ENCODE results near the gene MGAT1. TPM values are rescaled to one million over a fixed set of nuclear protein-coding genes. Genes with fewer than 3 reads are reported as not detected.
"Not testable (repeated sequence)": the region's sequence is repeated elsewhere in the genome, so short reads cannot be mapped to it uniquely, and the experiment has no call there.

The MGAT1 gene
- total and polyA plus RNA-seq, 9 donors = 52.1 to 100 (median 82.4) TPM

DNA sequence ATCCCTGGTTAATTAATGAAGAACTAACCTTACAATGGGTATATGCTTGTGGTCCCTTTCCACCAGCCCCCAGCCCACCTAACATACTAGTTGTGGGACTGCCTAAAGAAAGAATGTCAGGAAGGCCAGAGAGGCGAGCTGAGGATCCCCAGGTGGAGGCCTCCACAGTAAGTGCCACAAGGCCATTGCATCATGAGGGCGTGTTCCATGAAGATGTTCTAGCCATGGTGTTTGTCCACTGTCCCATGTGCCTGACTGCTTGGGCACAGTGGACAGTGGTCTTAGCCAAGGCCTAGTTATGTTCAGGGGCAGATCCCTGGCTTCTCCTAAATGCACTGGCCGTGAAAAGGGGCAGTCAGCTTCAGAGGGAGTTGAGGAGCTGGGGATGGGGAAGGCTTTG is 37.3 kb upstream of the MGAT1 start:
- H3K9me3 ChIP-seq (replicated peaks; ENCODE audit: control insufficient read depth, low read depth, low read length) = peaks cover 4% of the 10 kb centered on the region
- 85% methylated on average over 3 of the region's 3 CpGs for WGBS (ENCODE audit: insufficient coverage)
- no peak overlapping the region for H3K4me3 ChIP-seq (ENCODE audit: low read length)
- no peak for DNase-seq
- H3K4me1 ChIP-seq (ENCODE audit: control insufficient read depth, insufficient read depth, low read length) = no peaks in the 10 kb centered on the region
- no peaks in the 10 kb centered on the region for H3K27me3 ChIP-seq (ENCODE audit: control insufficient read depth, insufficient read depth, low read length)
- peaks cover 11% of the 10 kb centered on the region for H3K36me3 ChIP-seq (ENCODE audit: control insufficient read depth, insufficient read depth, low read length)
- H3K27ac ChIP-seq (ENCODE audit: low read length) = no peak overlapping the region

- no peak for DNase-seq
- H3K9me3 ChIP-seq (replicated peaks; ENCODE audit: control insufficient read depth, low read depth, low read length) = peaks cover 4% of the 10 kb centered on the region
- WGBS (ENCODE audit: insufficient coverage) = 90% methylated on average over 2 of the region's 2 CpGs
- H3K4me1 ChIP-seq (ENCODE audit: control insufficient read depth, insufficient read depth, low read length) = no peaks in the 10 kb centered on the region
- peaks cover 18% of the 10 kb centered on the region for H3K36me3 ChIP-seq (ENCODE audit: control insufficient read depth, insufficient read depth, low read length)
- H3K4me3 ChIP-seq (ENCODE audit: low read length) = no peak overlapping the region
- no peaks in the 10 kb centered on the region for H3K27me3 ChIP-seq (ENCODE audit: control insufficient read depth, insufficient read depth, low read length)
- no peak overlapping the region for H3K27ac ChIP-seq (ENCODE audit: low read length)
Measured at GRCh38 chr5:180839227-180839626, 36.6 kb upstream of the MGAT1 start.

DNA sequence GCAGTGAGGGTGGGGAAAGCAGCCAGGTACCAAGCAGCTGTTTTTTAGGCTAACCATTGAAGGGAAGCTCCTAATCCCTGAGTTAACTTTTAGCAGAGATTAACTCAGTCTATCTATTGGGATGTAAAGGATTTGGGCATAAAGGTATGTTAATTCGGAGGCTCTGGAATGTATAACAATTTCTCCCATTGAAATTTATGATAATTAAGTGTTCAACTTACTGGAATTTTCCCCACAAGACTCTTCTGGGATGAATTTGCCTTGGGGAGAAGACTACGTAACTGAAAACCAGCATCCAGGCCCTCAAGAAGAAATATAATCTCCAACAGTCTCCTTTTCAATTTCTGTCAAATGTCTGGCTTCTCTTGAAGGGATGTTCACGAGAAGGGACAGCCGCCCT is 34.9 kb upstream of the MGAT1 start:
- WGBS (ENCODE audit: insufficient coverage) = 85% methylated on average over 3 of the region's 4 CpGs
- H3K9me3 ChIP-seq (replicated peaks; ENCODE audit: control insufficient read depth, low read depth, low read length) = peaks cover 4% of the 10 kb centered on the region
- peaks cover 19% of the 10 kb centered on the region for H3K36me3 ChIP-seq (ENCODE audit: control insufficient read depth, insufficient read depth, low read length)
- H3K4me3 ChIP-seq (ENCODE audit: low read length) = no peak overlapping the region
- H3K27me3 ChIP-seq (ENCODE audit: control insufficient read depth, insufficient read depth, low read length) = no peaks in the 10 kb centered on the region
- H3K4me1 ChIP-seq (ENCODE audit: control insufficient read depth, insufficient read depth, low read length) = peaks cover 5% of the 10 kb centered on the region
- no peak for DNase-seq
- H3K27ac ChIP-seq (ENCODE audit: low read length) = no peak overlapping the region

DNA sequence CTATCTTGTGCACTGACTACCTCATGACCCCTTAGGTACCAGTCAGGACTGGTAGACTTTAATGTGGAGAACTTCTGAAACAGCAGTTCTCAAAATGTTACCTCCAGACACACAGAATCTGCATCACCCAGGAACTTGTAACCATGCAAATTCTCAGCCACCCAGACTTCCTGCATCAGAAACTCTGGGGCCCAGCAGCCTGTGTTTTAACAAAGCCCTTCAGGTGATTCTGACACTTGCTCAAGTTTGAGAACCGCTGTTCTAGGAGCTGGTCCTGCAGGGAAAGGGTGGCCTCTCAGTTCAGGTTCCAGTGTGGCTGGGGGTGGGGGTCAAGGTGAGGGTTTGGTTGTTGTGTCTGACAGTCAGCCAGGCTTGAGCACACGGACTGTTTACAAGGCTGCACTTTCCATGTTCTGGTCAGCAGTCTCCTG is 30.0 kb upstream of the MGAT1 start:
- Histone ChIP-seq H3K36me3 (ENCODE audit: control insufficient read depth, insufficient read depth, low read length) (peaks cover 26% of the 10 kb centered on the region), H3K9me3 (replicated peaks; ENCODE audit: control insufficient read depth, low read depth, low read length) (peaks cover 12% of the 10 kb centered on the region), H3K27me3 (ENCODE audit: control insufficient read depth, insufficient read depth, low read length) (no peaks in the 10 kb centered on the region), H3K4me3 (ENCODE audit: low read length) (no peak overlapping the region), H3K27ac (ENCODE audit: low read length) (no peak overlapping the region), H3K4me1 (ENCODE audit: control insufficient read depth, insufficient read depth, low read length) (peaks cover 22% of the 10 kb centered on the region)
- 77% methylated on average over 1 of the region's 2 CpGs for WGBS (ENCODE audit: insufficient coverage)
- DNase-seq = no peak

- no peaks in the 10 kb centered on the region for H3K27me3 ChIP-seq (ENCODE audit: control insufficient read depth, insufficient read depth, low read length)
- H3K27ac ChIP-seq (ENCODE audit: low read length) = peak overlapping the region; percentile 97
- H3K4me3 ChIP-seq (ENCODE audit: low read length) = peak overlapping the region; percentile 74
- H3K9me3 ChIP-seq (replicated peaks; ENCODE audit: control insufficient read depth, low read depth, low read length) = peaks cover 12% of the 10 kb centered on the region
- H3K36me3 ChIP-seq (ENCODE audit: control insufficient read depth, insufficient read depth, low read length) = peaks cover 23% of the 10 kb centered on the region
- H3K4me1 ChIP-seq (ENCODE audit: control insufficient read depth, insufficient read depth, low read length) = peaks cover 22% of the 10 kb centered on the region
- 1% methylated on average over 79 of the region's 80 CpGs for WGBS (ENCODE audit: insufficient coverage)
- DNase-seq = peak; percentile 87
Measured at GRCh38 chr5:180831139-180832093, 28.8 kb upstream of the MGAT1 start.

GRCh38 chr5:180830253-180831138 is 27.9 kb upstream of the MGAT1 start:
- Histone ChIP-seq H3K27me3 (ENCODE audit: control insufficient read depth, insufficient read depth, low read length) (no peaks in the 10 kb centered on the region), H3K9me3 (replicated peaks; ENCODE audit: control insufficient read depth, low read depth, low read length) (peaks cover 12% of the 10 kb centered on the region), H3K4me1 (ENCODE audit: control insufficient read depth, insufficient read depth, low read length) (peaks cover 29% of the 10 kb centered on the region), H3K27ac (ENCODE audit: low read length) (peak overlapping the region; percentile 97), H3K4me3 (ENCODE audit: low read length) (peak overlapping the region; percentile 74), H3K36me3 (ENCODE audit: control insufficient read depth, insufficient read depth, low read length) (peaks cover 19% of the 10 kb centered on the region)
- WGBS (ENCODE audit: insufficient coverage) = 13% methylated on average over 29 of the region's 35 CpGs
- DNase-seq = peak; percentile 59

DNA sequence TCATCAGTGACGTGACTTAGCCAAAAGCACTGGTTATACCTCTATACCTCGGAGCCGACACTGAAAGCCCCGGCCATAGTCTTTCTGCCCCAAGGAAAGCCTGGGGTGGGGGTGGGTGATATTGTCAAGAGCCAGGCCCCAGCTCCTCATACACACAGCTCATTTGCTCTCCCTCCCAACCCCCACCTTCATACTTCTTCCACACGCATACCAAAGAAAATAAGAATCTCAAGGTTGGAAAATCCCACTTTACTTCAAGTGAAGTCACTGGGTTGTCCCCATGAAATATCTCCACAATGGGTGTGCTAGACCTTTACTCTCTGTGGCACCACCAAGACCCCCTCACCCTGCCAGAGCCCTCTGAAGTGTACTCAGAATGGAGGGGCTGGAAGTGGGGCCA is 27.1 kb upstream of the MGAT1 start:
- no peaks in the 10 kb centered on the region for H3K27me3 ChIP-seq (ENCODE audit: control insufficient read depth, insufficient read depth, low read length)

DNA sequence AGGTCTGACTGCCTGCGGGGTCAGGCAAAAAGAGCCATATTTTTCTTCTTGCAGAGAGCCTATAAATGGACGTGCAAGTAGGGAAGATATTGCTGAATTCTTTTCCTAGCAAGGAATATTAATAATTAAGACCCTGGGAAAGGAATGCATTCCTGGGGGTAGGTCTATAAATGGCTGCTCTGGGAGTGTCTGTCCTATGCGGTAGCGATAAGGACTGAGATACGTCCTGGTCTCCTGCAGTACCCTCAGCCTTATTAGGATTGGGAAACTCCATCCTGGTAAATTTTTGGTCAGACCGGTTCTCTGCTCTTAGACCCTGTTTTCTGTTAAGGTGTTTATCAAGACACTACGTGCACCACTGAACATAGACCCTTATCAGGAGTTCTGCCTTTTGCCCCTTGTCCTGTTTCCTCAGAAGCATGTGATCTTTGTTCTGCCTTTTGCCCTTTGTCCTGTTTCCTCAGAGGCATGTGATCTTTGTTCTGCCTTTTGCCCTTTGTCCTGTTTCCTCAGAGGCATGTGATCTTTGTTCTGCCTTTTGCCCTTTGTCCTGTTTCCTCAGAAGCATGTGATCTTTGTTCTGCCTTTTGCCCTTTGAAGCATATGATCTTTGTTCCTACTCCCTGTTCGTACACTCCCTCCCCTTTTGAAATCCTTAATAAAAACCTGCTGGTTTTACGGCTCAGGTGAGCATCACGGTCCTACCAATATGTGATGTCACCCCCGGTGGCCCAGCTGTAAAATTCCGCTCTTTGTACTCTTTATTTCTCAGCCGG is 26.3 kb upstream of the MGAT1 start:
- Histone ChIP-seq H3K27ac (ENCODE audit: low read length) (peak overlapping the region; percentile 97), H3K9me3 (replicated peaks; ENCODE audit: control insufficient read depth, low read depth, low read length) (peaks cover 12% of the 10 kb centered on the region), H3K4me1 (ENCODE audit: control insufficient read depth, insufficient read depth, low read length) (peaks cover 40% of the 10 kb centered on the region)
- peak; percentile 16 for DNase-seq
- H3K36me3 ChIP-seq (ENCODE audit: control insufficient read depth, insufficient read depth, low read length); H3K4me3 ChIP-seq (ENCODE audit: low read length); H3K27me3 ChIP-seq (ENCODE audit: control insufficient read depth, insufficient read depth, low read length): not testable (repeated sequence)
- 74% methylated on average over 3 of the region's 13 CpGs for WGBS (ENCODE audit: insufficient coverage)

More for the DNA sequence above, 27.1 kb upstream of the MGAT1 start:
- H3K27ac ChIP-seq (ENCODE audit: low read length) = peak overlapping the region; percentile 97
- no peak overlapping the region for H3K4me3 ChIP-seq (ENCODE audit: low read length)
- WGBS (ENCODE audit: insufficient coverage) = 100% methylated on average over 1 of the region's 5 CpGs
- peaks cover 37% of the 10 kb centered on the region for H3K4me1 ChIP-seq (ENCODE audit: control insufficient read depth, insufficient read depth, low read length)
- H3K36me3 ChIP-seq (ENCODE audit: control insufficient read depth, insufficient read depth, low read length) = peaks cover 13% of the 10 kb centered on the region
- DNase-seq = no peak
- H3K9me3 ChIP-seq (replicated peaks; ENCODE audit: control insufficient read depth, low read depth, low read length) = peaks cover 12% of the 10 kb centered on the region

- not testable (repeated sequence) for H3K36me3 ChIP-seq (ENCODE audit: control insufficient read depth, insufficient read depth, low read length); DNase-seq; H3K27me3 ChIP-seq (ENCODE audit: control insufficient read depth, insufficient read depth, low read length); H3K4me3 ChIP-seq (ENCODE audit: low read length); H3K27ac ChIP-seq (ENCODE audit: low read length)
- Histone ChIP-seq H3K9me3 (replicated peaks; ENCODE audit: control insufficient read depth, low read depth, low read length) (peaks cover 12% of the 10 kb centered on the region), H3K4me1 (ENCODE audit: control insufficient read depth, insufficient read depth, low read length) (peaks cover 44% of the 10 kb centered on the region)
- 75% methylated on average over 2 of the region's 7 CpGs for WGBS (ENCODE audit: insufficient coverage)
Measured at GRCh38 chr5:180827374-180827773, 24.8 kb upstream of the MGAT1 start.
